Testis (tissue), 3 donors: Measurements from ENCODE around the gene PCNX4. TPM values are rescaled to one million over a fixed set of nuclear protein-coding genes. Genes with fewer than 3 reads are reported as not detected.
A peak's percentile ranks its signal among the peaks of the same experiment; 100 is the strongest.

Source experiments
- DNase-seq: peaks from one replicate; pipeline ENCODE4 v3.0.0-alpha.2; 2019
- H3K27ac ChIP-seq, 2 donors: fragments of 200-600 bp; sonication (generic); one replicate each; pipeline ENCODE4 v1.5.1; 2019
- H3K27me3 ChIP-seq: fragments of 200-600 bp; sonication (generic); one replicate; pipeline ENCODE4 v1.5.1; 2019
- H3K36me3 ChIP-seq: fragments of 200-600 bp; sonication (generic); one replicate; pipeline ENCODE4 v1.5.1; 2017; ENCODE audit warnings: low read depth; ENCODE audit errors: missing control alignments
- H3K4me1 ChIP-seq: fragments of 200-600 bp; sonication (generic); one replicate; pipeline ENCODE4 v1.5.1; 2019
- H3K4me3 ChIP-seq, 2 donors: fragments of 200-600 bp; sonication (generic); one replicate each; pipeline ENCODE4 v1.5.1; 2017 to 2019
- H3K9me3 ChIP-seq: fragments of 200-600 bp; sonication (generic); one replicate; pipeline ENCODE4 v1.5.1; 2017
- POLR2A ChIP-seq: fragments of 450-650 bp; IDR thresholded peaks from one replicate; pipeline ENCODE4 v1.6.1; 2017; ENCODE audit warnings: antibody characterized with exemption, mild to moderate bottlenecking, moderate library complexity
- WGBS, 2 donors: methylation state at CpG; one replicate each; pipeline ENCODE4 v1.1.5; 2018; 5-methylcytosine and 5-hydroxymethylcytosine counted together
- intact Hi-C: fragments of 100-400 bp; cut with DNase I; formaldehyde crosslinking; loops from one replicate; pipeline ENCODE4 v1.15.1; 2023; ENCODE audit warnings: low total_unique reads
- polyA plus RNA-seq: library from polyadenylated mRNA; stranded (reverse); fragments of 350-450 nt; fragmentation: Illumina TruSeq; extraction: RNeasy Lipid Tissue Mini Kit (QIAGEN cat#74804); gene quantifications from one replicate; pipeline ENCODE4 v1.2.3, GENCODE V29; 2014; ENCODE audit warnings: low read depth, low replicate concordance; ENCODE audit not compliant: insufficient read depth
- total RNA-seq, 2 donors: library from RNA; depleted of rRNA; stranded (reverse); fragments of >200 nt; gene quantifications; one replicate each; pipeline ENCODE4 v1.2.3, GENCODE V29; 2016
- TF ChIP-seq, protein P1 (sequence below), 3 experiments: fragments of 450-650 bp in 2 of 3; fragments of 200-600 bp in 1 of 3; sonication (generic) in 1 of 3; IDR thresholded peaks; one replicate each; pipeline ENCODE4 v1.5.1; 2016 to 2019; ENCODE audit warnings: antibody characterized with exemption in 3 of 3, mild to moderate bottlenecking in 2 of 3, moderate library complexity in 1 of 3

Gene PCNX4
- total and polyA plus RNA-seq, 3 donors from 2014 or later = 42.3 to 133 (median 118) TPM

GRCh38 chr14:60064491-60065072, 27.1 kb upstream of the PCNX4 start:
- no peaks in the 10 kb centered on the region for H3K36me3 ChIP-seq
- no peak overlapping the region for H3K27ac ChIP-seq
- H3K4me3 ChIP-seq = no peak overlapping the region
- intact Hi-C loops = loop anchor here (10.0 kb wide), 1 partner anchor 120 kb away; no protein-coding TSS in a partner anchor
- H3K4me1 ChIP-seq = no peaks in the 10 kb centered on the region
- no peaks in the 10 kb centered on the region for H3K27me3 ChIP-seq
- H3K9me3 ChIP-seq = no peaks in the 10 kb centered on the region
- no peak for DNase-seq
- TF ChIP-seq, protein P1, sequence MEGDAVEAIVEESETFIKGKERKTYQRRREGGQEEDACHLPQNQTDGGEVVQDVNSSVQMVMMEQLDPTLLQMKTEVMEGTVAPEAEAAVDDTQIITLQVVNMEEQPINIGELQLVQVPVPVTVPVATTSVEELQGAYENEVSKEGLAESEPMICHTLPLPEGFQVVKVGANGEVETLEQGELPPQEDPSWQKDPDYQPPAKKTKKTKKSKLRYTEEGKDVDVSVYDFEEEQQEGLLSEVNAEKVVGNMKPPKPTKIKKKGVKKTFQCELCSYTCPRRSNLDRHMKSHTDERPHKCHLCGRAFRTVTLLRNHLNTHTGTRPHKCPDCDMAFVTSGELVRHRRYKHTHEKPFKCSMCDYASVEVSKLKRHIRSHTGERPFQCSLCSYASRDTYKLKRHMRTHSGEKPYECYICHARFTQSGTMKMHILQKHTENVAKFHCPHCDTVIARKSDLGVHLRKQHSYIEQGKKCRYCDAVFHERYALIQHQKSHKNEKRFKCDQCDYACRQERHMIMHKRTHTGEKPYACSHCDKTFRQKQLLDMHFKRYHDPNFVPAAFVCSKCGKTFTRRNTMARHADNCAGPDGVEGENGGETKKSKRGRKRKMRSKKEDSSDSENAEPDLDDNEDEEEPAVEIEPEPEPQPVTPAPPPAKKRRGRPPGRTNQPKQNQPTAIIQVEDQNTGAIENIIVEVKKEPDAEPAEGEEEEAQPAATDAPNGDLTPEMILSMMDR (IDR thresholded peaks at IDR 0.05) = peak in 2 of 3 experiments; percentile 10 to 52
- no peak for TF ChIP-seq POLR2A

DNA sequence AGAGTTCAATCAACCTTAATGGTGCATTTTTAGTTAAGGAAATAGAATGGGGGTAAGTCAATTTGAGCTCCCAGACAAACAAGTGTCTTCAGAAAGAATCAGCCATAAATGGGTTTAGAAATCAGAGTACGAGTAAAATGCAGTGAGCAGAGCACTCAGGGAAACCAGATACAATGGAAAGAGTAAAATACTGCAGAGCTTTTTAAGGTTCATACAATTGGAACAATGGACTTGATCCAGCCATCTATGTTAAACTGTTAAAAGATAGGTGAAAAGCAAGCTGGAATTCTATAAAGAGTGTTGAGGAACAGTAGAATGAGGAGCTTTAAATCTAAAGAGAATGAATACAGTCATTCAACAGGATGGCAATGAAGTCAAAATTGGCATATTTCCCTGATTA, 23.8 kb upstream of the PCNX4 start:
- DNase-seq = no peak
- Histone ChIP-seq H3K36me3 (no peaks in the 10 kb centered on the region), H3K27ac (no peak overlapping the region), H3K27me3 (no peaks in the 10 kb centered on the region), H3K9me3 (no peaks in the 10 kb centered on the region), H3K4me3 (no peak overlapping the region), H3K4me1 (no peaks in the 10 kb centered on the region)
- intact Hi-C loops = loop anchor here (10.0 kb wide), 1 partner anchor 117 kb away; no protein-coding TSS in a partner anchor
- 81 to 94% methylated on average over 1 of the region's 1 CpG for WGBS, 2 donors
- TF ChIP-seq POLR2A = no peak
- TF ChIP-seq, protein P1 (IDR thresholded peaks at IDR 0.05) = no peak

GRCh38 chr14:60079723-60080122, 12.0 kb upstream of the PCNX4 start:
- Histone ChIP-seq H3K36me3 (no peaks in the 10 kb centered on the region), H3K27ac (no peak overlapping the region), H3K4me3 (no peak overlapping the region), H3K4me1 (no peaks in the 10 kb centered on the region), H3K9me3 (no peaks in the 10 kb centered on the region), H3K27me3 (no peaks in the 10 kb centered on the region)
- intact Hi-C loops = no loop called here
- DNase-seq = no peak
- TF ChIP-seq, protein P1 (IDR thresholded peaks at IDR 0.05) = no peak
- no peak for TF ChIP-seq POLR2A

DNA sequence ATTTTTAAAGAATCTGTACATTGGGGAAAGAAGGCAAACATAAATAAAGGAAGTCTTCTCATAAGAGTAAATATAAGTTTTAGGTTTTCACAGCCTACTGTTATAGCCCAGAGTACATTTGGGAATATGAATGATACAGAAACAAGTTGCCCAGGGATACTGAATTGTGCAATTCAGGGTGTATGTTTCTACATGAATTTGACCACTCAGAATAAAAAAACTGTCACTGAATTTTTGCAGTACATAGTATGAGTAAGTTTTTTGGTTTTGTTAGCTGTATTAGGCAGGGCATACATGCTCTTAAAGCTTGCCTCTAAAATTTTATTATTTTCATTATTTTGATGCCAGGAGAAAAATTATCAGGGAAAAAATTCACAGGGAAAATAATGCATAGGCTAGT, 6.6 kb upstream of the PCNX4 start:
- Histone ChIP-seq H3K9me3 (no peaks in the 10 kb centered on the region), H3K4me1 (no peaks in the 10 kb centered on the region), H3K27me3 (no peaks in the 10 kb centered on the region), H3K27ac (no peak overlapping the region), H3K4me3 (no peak overlapping the region), H3K36me3 (no peaks in the 10 kb centered on the region)
- DNase-seq = no peak
- intact Hi-C loops = no loop called here
- TF ChIP-seq, protein P1 (IDR thresholded peaks at IDR 0.05) = no peak
- TF ChIP-seq POLR2A = no peak

GRCh38 chr14:60085693-60086092, 6.0 kb upstream of the PCNX4 start:
- TF ChIP-seq, protein P1 (IDR thresholded peaks at IDR 0.05) = no peak
- TF ChIP-seq POLR2A = no peak
- H3K4me3 ChIP-seq = no peak overlapping the region
- WGBS, 2 donors = 94 to 95% methylated on average over 3 of the region's 3 CpGs
- H3K36me3 ChIP-seq = no peaks in the 10 kb centered on the region
- H3K27me3 ChIP-seq = no peaks in the 10 kb centered on the region
- H3K9me3 ChIP-seq = no peaks in the 10 kb centered on the region
- no peak overlapping the region for H3K27ac ChIP-seq
- DNase-seq = no peak
- intact Hi-C loops = no loop called here
- no peaks in the 10 kb centered on the region for H3K4me1 ChIP-seq
